Measurements from ENCODE around the gene OTOF.

- TF ChIP-seq CTCF (conservative IDR thresholded peaks at IDR 0.05) (no peak), ZFX (IDR thresholded peaks at IDR 0.05) (no peak)
Measured at GRCh38 chr2:26411419-26411818, 66.5 kb downstream of the OTOF start.

All from C4-2B (cell line).